GM19455 (cell line): ENCODE measurements around the gene FDPS.
A peak's percentile ranks its signal among the peaks of the same experiment; 100 is the strongest.

Experiments used
- ATAC-seq: cut with Tn5 transposase; IDR thresholded peaks from one replicate; pipeline ENCODE4 v1.9.1; 2021; ENCODE audit not compliant: unreplicated experiment

Gene FDPS

DNA sequence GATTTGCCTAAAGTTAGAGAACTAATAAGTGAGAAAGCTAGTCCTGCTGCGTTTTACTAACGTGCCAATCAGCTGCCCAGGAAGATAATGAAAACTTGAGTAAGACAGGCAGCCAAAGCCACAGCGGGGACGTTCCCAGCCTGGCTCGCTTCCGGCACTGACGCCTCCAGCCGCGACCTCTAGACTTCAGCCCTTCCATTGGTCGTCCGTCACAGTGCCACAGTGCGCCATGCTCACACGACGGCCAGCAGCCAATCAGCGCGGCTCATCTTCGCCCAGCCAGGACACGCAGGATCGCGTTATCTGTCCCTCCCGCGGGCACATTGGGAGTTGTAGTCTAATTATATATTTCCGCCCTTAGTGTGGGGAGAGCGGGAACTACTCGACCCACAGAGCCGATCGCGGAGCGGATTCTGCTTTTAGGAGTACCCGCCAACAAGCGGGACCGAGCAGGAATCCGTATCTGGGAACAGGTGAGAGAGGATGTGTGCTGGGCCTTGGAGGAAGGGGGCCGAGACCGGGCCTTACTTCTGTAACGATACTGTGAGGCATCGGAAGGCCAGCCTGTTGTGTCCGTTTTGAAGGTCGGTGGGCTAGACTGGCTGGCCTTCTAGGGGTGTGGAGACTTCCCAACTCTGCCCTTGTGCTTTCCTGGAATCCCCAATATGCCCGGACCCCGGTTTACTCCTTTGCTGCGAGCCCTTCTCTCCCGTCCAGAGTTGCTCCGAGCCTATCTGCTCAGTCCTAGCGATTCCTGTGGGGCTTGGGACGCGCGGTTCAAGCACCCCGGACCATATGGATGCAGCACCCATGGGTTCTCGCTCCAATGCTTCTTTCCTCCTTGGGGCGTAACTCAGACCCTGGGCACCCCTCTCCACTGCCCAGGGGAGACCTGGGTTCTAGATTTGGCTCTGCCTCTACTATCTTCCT is at the start of gene FDPS:
Gene FDPS, plus strand, starts transcription at position 374 of the 930 bp plus-strand sequence. CDS start 924 bp downstream, outside the sequence.
- ATAC-seq, result peak; percentile 93

DNA sequence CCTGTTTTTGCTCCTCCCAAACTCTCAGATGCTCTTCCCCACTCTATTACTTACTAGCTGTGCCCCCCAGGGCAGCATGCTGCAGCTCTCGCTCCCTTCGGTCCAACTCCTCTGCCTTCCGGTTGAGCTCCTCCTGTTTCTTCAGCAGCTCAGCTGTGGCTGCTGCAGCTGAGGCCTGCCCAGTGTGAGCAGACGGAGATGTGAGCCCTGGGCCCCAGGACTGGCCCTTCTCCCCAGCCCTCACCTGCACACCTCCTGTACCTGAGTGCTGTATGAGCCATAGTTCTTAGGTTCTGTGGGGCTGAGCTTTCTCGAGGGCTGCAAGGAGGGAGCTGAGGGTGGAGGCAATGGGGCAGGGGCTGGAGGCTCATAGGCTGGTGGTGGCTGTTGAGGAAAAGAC is 48.4 kb upstream of the FDPS start:
- ATAC-seq, result no peak

DNA sequence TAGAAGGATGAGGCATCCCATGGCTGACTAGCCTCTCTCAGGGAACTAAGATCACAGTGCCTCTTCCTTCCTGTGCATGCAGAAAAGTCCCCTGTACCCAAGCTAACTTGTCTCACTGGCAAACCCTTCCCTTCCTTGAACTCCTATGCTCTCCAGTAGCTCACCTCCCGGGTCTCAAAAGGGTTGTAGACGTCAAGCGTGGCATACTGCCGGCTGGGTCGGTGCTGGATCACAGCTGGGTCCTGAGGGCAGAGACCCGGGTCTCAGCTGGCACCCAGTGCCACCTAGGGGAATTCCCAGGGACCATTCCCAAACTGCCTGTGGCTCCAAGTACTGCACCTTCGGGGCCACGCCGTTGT is 47.2 kb upstream of the FDPS start:
- no peak for ATAC-seq

DNA sequence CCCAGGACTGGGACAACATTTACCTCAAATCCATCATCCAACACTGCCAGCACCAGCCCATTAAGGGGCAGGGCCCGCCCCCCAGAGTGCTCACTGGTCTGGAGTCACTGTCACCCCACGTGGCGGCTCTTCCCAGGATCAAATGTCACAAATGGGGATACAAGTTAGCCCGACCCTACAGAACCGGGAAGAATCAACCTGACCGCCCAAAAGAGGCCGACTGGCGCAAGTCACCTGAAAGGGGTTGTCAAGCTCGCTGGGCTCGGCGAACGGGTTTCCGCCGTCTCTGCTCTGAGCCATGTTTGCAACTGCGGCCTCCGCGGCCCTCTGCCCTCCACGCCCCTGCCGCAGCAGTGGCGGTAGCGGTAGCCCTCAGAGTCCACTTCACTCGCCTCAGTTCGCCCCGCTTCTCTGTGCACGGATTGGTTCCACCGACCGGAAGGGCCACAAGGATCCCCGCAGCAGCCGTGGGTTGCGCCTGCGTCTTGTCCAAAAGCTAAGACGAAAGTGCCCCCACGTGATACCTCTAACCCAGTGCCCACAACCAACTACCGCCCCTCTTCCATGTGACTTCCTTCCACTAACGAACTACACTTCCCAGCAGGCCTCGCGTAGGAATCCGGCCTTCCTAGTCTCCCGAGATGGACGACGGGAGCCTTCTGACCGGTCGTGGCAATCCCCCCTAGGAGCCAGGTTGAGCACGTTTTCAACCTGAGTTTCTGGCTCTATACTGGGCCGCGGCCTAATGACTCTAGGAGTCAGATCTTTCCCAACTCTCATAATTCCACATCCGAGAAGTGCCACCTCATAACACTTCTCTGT is 46.6 kb upstream of the FDPS start, which contains the start of gene SCAMP3:
Gene SCAMP3, minus strand, starts transcription at position 509 of the 822 bp plus-strand sequence. Its CDS starts 209 bp downstream, at position 300.
- ATAC-seq, result peak; percentile 82

DNA sequence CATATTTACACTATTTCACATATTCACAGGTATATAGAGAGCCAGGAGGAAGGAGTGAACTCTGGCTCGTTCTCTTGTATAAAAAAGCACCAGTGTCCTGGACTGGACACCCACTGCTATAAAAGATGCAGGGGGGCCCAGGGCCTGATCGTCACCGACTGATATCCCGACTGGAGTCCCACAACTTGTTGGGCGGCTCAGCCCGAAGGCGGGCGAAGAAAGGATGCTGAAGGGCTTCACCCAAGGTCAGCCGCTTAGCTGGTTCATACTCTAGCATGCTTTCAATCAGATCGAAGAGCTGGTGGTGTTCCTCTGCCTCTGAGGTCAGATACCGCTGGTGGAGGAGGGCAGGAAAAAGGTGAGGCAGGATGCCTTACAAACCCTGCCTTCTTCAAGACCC is 45.6 kb upstream of the FDPS start:
- ATAC-seq, result no peak

DNA sequence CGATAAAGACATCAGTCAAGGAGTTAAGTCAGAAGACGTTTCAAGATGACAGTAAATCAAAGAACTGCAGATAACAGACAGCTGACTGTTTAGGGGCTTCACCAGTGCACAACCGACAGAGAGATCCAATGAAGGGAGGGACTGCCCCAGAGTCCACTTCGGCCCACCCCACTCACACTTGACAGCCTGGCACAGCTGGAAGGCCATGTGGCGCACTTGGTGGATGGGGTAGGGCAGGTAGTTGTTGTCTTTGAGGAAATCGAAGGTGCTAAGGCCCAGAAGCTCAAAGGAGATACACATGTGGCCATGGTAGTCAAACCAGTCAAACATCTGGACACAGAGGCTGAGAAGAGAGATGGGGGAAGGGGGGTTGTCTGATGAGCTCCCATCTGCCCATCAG is 42.1 kb upstream of the FDPS start:
- no peak for ATAC-seq

DNA sequence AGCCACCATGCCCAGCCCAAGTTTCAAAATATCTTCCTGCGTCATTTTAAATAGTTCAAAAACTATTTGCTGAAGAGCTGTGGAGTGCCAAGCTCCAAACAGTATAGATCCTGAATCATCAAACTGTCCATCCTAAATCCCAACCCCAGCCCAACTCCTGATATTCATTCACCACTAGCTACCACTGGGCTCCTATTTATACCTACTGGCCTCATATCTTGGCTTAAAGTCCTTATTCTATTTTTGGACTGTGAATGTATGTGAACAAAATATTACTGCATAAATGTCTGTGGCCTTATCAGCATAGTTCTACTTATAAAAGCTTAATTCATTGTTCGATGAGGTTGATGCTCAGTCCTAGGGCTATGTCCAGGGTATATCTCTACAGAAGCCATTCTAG is 41.3 kb upstream of the FDPS start:
- no peak for ATAC-seq

DNA sequence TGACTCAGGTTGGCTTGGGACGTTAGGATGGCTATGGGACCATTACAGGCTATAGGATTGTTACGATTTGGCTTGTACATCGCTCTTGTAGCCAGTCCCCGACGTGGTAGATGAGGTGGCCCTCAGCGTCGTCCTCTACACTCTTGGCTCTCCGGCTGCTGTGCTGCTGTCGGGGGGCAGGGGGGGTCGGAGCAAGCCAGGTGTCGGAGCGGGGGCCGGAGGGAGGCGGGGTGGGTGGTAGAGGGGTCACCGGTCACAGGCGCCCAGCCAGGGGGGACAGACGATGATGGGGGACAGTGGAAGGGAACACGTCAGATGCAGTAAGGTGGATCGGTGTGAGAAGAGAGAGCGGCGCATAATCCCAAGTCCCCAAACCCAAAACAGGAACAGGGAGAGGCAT is 40.0 kb upstream of the FDPS start:
- ATAC-seq, result no peak

DNA sequence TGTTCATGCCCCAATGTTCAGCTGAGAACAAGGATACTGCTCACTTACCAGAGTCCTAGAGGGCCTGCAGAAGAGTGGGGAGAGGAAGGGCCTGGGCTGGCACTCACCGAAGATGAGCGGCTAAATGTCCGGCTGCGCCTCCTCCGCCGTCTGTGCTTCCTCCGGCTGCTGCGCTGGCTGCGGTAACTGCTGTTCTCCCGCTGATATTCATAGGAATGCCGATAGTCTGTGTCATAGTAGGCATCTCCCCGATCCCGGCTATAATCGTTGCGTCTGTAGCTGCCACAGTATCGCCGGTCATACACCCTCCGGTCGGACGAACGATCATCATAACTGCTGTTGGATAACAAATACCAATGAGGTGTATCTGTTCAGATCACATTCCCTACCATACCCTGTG is 39.3 kb upstream of the FDPS start:
- ATAC-seq, result no peak

DNA sequence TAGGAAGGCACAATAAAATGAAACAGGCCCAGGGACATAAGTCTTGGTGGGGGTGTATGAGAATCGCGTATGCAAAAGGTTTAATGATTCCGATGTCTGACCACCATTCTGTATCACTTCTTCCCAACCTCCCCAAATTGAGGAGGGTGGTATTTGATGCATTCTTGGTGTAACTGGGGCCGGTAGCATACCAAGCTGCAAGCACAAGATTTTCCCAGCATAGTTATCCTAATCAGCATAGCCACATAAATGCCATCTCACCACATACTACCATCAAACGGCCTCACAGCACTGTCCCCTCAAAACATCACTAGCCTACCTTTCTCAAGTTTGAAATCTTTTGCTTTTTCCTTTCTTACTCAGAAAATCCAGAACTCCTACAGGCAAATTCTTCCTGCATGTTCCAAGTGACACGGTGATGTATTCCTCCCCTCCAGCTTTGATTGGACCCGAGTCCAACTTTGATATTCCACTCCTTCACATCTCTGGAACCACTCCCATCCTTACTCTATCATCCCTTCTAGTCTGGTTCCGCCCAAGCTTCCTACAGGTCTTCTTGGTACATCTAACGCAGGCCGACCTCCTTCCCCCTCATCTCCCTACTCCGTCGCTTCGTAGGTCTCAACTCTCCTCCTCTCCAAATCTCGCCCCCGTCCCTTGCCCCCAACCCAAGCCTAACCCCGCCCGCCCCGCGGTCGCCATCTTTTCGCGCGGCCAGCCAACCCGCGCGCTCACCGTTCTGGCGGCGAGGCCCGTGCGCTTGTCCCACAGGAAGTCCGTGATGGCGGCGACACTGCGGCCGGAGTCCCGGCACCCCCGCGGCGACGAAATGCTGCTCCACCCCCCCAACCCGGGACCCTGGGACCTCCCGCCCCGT is 36.0 kb upstream of the FDPS start:
- peak; percentile 39 for ATAC-seq

DNA sequence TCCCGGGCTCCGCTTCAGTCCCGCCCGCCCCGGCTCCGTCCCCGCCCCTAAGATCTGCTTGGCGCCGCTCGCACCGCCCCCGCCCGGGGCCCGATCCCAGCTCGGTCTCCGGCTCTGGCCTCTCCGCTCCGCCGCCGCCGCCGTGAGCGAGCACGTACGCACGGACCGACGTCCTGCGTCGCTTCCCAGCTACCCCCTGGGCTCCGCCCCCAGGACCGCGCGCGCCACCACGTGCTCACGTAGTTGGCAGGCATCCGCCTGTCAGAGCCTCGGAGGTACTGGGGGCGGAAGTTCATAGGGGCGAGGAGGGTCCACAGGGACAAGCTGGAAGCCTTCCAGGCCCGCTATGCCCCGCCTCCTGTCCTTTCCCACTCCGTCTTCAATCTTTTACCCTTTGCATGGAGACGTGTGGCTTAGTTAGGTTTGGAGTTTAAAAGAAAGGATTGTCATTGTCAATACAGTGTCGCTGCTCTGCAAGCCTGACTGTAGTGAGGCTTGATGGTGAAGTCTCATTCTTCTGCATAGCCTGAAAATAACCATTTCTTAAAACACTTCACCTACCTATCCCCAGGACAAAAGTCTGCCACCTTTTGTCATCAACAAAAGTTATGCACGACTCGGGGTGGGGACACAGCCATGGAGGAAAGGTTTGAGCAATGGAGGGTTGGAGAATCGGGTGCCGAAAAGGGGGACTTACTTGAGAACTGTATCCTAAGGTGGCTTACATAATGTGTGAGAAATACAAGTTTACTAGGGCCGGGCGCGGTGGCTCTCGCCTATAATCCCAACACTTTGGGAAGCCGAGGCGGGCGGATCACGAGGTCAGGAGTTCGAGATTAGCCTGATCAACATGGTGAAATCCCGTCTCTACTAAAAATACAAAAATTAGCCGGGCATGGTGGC is 35.1 kb upstream of the FDPS start, which contains the start of gene CLK2:
Gene CLK2, minus strand, starts transcription at position 162 of the 903 bp plus-strand sequence. CDS start 2,527 bp downstream, outside the sequence.
- ATAC-seq, result peak; percentile 81

DNA sequence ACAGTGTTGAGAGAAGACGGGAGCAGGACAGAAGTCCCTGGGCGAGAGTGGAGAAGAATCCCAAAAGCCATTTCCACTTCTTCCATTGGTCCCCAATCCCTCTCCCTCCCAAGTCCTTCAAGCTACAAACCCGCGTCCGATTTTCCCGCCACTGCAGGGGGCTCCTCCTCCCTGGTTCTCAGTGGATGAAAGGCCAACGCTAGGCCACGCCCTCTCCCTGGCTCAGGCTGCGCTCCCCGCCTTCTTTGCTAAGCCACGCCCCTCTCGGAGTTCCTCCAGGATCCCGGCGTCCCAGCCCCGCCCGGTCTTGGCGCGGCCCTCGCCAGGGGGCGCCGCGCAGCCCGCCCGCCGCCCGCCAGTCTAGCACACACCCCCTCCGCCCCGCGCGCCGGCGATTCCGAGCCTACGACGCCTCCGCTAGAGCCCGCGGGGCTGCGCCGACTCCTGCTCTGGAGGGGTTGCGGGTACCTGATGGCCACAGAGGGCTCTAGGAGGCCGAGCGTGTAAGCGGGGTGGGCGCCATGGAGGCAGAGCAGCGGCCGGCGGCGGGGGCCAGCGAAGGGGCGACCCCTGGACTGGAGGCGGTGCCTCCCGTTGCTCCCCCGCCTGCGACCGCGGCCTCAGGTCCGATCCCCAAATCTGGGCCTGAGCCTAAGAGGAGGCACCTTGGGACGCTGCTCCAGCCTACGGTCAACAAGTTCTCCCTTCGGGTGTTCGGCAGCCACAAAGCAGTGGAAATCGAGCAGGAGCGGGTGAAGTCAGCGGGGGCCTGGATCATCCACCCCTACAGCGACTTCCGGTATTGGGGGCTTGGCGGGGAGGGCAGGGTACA is 31.4 kb upstream of the FDPS start, which contains the start of gene HCN3:
Gene HCN3, plus strand, starts transcription at position 394 of the 832 bp plus-strand sequence. Its CDS starts 128 bp downstream, at position 522.
- peak; percentile 60 for ATAC-seq

DNA sequence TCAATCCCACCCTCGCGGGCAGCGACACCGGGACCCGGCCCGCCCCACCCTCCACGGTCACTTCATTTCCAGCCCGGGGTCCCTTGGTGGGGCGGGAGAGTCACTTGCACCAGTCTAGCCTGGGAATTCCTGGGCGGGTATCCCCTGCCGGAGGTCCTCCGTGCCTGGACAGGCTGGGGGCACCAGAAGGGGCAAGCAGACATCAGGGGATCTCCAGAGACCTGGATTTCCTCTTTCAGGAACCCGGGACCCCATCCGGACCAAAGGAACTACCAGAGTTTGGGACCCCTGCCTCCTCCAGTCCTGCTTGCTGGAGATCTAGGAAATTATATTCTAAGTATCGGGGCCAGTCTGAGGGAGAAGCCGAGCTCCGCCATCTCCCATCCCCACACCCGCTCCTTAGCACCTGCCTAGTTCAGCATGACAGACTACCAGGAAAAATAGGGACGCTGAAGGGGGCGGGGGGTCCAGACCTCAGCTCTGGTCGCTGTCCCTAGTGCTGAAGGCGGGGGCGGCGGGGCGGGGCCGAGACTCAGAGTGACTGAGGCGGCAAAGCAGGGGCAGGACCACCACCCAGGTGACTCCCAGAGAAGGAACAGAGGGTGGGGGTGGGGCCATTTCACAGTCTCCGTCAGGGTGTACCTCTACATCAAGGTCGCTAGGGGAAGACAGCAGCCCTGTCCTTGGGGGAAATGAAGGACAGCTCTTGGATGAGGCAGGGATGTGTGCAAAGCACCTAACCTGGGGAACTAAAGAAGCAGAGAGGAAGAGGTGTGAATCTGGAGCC is 30.6 kb upstream of the FDPS start:
- no peak for ATAC-seq

DNA sequence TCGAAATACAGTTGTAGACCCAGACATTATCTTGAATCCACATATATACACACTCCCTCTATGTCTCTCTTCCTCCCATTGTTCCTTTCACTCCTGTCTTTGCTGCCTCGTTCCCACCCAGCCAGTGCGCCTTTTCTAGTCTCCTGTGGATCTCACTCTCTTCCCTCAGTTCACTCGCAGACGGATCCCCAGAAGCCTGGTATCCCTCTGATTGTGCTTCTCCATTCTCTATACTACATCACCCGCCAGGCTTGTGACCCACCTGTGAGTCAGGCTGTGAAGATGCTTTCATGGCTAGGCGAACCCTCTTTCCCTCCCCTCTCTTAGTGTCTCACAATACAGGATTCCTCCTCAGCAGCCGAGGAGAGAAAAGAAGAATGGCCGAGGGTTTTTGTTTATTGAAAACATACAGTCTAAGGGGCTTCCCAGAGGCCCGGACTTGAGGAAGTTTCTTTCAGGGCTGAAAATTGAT is 29.9 kb upstream of the FDPS start:
- ATAC-seq, result no peak

DNA sequence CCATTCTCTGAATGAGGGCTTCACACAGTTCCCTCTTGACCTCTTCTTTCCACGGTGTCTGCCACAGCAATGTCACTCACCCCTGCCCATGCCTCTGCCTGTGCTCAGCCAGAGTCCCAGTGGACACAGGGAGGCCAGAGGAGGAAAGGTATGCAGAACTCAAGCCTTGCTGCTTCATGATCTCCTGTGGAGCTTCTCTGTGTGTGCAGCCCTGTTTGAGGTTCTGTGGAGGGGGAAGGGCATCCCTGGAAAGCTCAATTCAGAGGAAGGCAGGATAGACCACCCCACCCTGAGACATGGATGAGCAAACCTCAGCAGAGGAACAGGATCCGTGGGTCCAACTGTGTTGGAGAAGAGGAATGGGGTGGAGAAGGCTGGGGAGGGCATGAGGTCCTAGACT is 29.4 kb upstream of the FDPS start:
- no peak for ATAC-seq

DNA sequence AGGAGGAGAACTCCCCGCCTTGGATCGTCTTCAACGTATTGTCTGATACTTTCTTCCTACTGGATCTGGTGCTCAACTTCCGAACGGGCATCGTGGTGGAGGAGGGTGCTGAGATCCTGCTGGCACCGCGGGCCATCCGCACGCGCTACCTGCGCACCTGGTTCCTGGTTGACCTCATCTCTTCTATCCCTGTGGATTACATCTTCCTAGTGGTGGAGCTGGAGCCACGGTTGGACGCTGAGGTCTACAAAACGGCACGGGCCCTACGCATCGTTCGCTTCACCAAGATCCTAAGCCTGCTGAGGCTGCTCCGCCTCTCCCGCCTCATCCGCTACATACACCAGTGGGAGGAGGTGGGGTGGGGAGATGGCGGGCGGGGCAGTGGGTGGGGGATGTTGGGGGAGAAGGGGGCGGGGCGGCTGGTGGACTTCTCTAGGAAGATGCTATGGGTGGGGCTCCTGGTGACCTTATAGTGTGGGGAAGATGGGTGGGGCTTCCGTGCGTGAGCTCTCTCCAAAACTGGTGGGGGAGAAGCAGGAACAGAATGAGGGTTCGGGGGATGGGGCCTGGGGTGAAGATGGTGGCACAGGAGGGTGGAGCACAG is 26.1 kb upstream of the FDPS start:
- ATAC-seq, result no peak

DNA sequence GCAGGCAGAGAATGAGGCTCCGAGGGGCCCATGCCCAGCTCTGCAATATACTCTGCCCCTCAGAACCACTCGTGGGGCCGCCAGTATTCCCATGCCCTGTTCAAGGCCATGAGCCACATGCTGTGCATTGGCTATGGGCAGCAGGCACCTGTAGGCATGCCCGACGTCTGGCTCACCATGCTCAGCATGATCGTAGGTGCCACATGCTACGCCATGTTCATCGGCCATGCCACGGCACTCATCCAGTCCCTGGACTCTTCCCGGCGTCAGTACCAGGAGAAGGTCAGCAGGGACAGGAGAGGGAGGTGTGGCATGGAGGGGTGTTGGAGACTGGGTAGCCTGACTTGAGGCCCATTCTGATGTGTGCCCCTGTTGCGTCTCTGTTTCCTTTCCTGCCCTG is 24.2 kb upstream of the FDPS start:
- no peak for ATAC-seq
